ENCODE results near the gene QSOX1. TPM values are rescaled to one million over a fixed set of nuclear protein-coding genes. Genes with fewer than 3 reads are reported as not detected.

The QSOX1 gene
- total RNA-seq, 1 experiment from 2014 or later, result 69.0 TPM

GRCh38 chr1:180194546-180195207 is 40.0 kb downstream of the QSOX1 start:
- no peaks in the 10 kb centered on the region for H3K27me3 ChIP-seq (replicated peaks; ENCODE audit: insufficient read depth, low read depth, low read length, poor library complexity)
- no peaks in the 10 kb centered on the region for H3K36me3 ChIP-seq (ENCODE audit: insufficient read depth, low read length, poor library complexity, severe bottlenecking)
- no peak overlapping the region for H3K4me3 ChIP-seq (ENCODE audit: low read depth, low read length, poor library complexity, severe bottlenecking)
- no TSS peak for BruUV-seq (replicated peaks)
- DNase-seq (ENCODE audit: low spot score), result no peak
- no peaks in the 10 kb centered on the region for H3K4me1 ChIP-seq (ENCODE audit: insufficient read depth, low read length, poor library complexity, severe bottlenecking)
- intact Hi-C loops (cut with micrococcal nuclease; ENCODE audit: unreplicated experiment), result no loop called here
- TF ChIP-seq CTCF (conservative IDR thresholded peaks at IDR 0.05; ENCODE audit: low read depth, low read length) (no peak), EZH2 (IDR thresholded peaks at IDR 0.05; ENCODE audit: borderline replicate concordance, low read depth, low read length, poor library complexity, severe bottlenecking) (no peak)
- CTCF ChIA-PET, result no interaction called here
- POLR2A ChIA-PET (ENCODE audit: low non-redundant PET), result no interaction called here
- no peaks in the 10 kb centered on the region for H3K9me3 ChIP-seq (ENCODE audit: low read depth, low read length, poor library complexity, severe bottlenecking)
- H3K27ac ChIP-seq (ENCODE audit: low read depth, low read length, poor library complexity, severe bottlenecking), result no peak overlapping the region

GRCh38 chr1:180195401-180195800 is 40.7 kb downstream of the QSOX1 start:
- Histone ChIP-seq H3K9me3 (ENCODE audit: low read depth, low read length, poor library complexity, severe bottlenecking) (no peaks in the 10 kb centered on the region), H3K36me3 (ENCODE audit: insufficient read depth, low read length, poor library complexity, severe bottlenecking) (no peaks in the 10 kb centered on the region), H3K27ac (ENCODE audit: low read depth, low read length, poor library complexity, severe bottlenecking) (no peak overlapping the region), H3K4me1 (ENCODE audit: insufficient read depth, low read length, poor library complexity, severe bottlenecking) (no peaks in the 10 kb centered on the region), H3K4me3 (ENCODE audit: low read depth, low read length, poor library complexity, severe bottlenecking) (no peak overlapping the region), H3K27me3 (replicated peaks; ENCODE audit: insufficient read depth, low read depth, low read length, poor library complexity) (no peaks in the 10 kb centered on the region)
- intact Hi-C loops (cut with micrococcal nuclease; ENCODE audit: unreplicated experiment), result no loop called here
- CTCF ChIA-PET, result no interaction called here
- POLR2A ChIA-PET (ENCODE audit: low non-redundant PET), result no interaction called here
- no peak for TF ChIP-seq EZH2 (IDR thresholded peaks at IDR 0.05; ENCODE audit: borderline replicate concordance, low read depth, low read length, poor library complexity, severe bottlenecking)
- TF ChIP-seq CTCF (conservative IDR thresholded peaks at IDR 0.05; ENCODE audit: low read depth, low read length), result no peak
- no TSS peak for BruUV-seq (replicated peaks)
- DNase-seq (ENCODE audit: low spot score), result no peak

- intact Hi-C loops (cut with micrococcal nuclease; ENCODE audit: unreplicated experiment), result no loop called here
- POLR2A ChIA-PET (ENCODE audit: low non-redundant PET), result no interaction called here
- TF ChIP-seq EZH2 (IDR thresholded peaks at IDR 0.05; ENCODE audit: borderline replicate concordance, low read depth, low read length, poor library complexity, severe bottlenecking) (no peak), CTCF (conservative IDR thresholded peaks at IDR 0.05; ENCODE audit: low read depth, low read length) (no peak)
- H3K9me3 ChIP-seq (ENCODE audit: low read depth, low read length, poor library complexity, severe bottlenecking), result no peaks in the 10 kb centered on the region
- no peak overlapping the region for H3K4me3 ChIP-seq (ENCODE audit: low read depth, low read length, poor library complexity, severe bottlenecking)
- H3K4me1 ChIP-seq (ENCODE audit: insufficient read depth, low read length, poor library complexity, severe bottlenecking), result no peaks in the 10 kb centered on the region
- no peak for DNase-seq (ENCODE audit: low spot score)
- BruUV-seq (replicated peaks), result no TSS peak
- no peak overlapping the region for H3K27ac ChIP-seq (ENCODE audit: low read depth, low read length, poor library complexity, severe bottlenecking)
- CTCF ChIA-PET, result interaction anchor here (1.9 kb wide), 1 partner anchor 8 kb away, joined by 4 read pairs; no protein-coding TSS in a partner anchor
- no peaks in the 10 kb centered on the region for H3K36me3 ChIP-seq (ENCODE audit: insufficient read depth, low read length, poor library complexity, severe bottlenecking)
- H3K27me3 ChIP-seq (replicated peaks; ENCODE audit: insufficient read depth, low read depth, low read length, poor library complexity), result no peaks in the 10 kb centered on the region
Measured at GRCh38 chr1:180195916-180196315, 41.2 kb downstream of the QSOX1 start.
